Mucosa of descending colon (tissue), 3 donors: ENCODE results near the gene SLC25A19. TPM values are rescaled to one million over a fixed set of nuclear protein-coding genes. Genes with fewer than 3 reads are reported as not detected.

Experiments used
- ATAC-seq: fragments of 200-7000 bp; cut with Tn5 transposase; one replicate; pipeline ENCODE4 v1.9.1; 2020; ENCODE audit warnings: mild to moderate bottlenecking, moderate library complexity
- DNase-seq, 3 donors: peaks; one replicate each; pipeline ENCODE4 v3.0.0-alpha.2; 2020
- H3K36me3 ChIP-seq: fragments of 200-600 bp; one replicate; pipeline ENCODE4 v1.8.0; 2021; ENCODE audit warnings: low read depth, mild to moderate bottlenecking
- H3K4me1 ChIP-seq: fragments of 200-600 bp; one replicate; pipeline ENCODE4 v1.8.0; 2021; ENCODE audit warnings: low read depth, mild to moderate bottlenecking
- H3K4me3 ChIP-seq: fragments of 200-600 bp; one replicate; pipeline ENCODE4 v1.8.0; 2021; ENCODE audit warnings: mild to moderate bottlenecking
- H3K9me3 ChIP-seq: fragments of 200-600 bp; one replicate; pipeline ENCODE4 v1.8.0; 2021; ENCODE audit warnings: mild to moderate bottlenecking
- intact Hi-C, 2 donors: fragments of 100-400 bp; cut with DNase I in 1 of 2; cut with micrococcal nuclease in 1 of 2; formaldehyde crosslinking; loops; one replicate each; pipeline versions ENCODE4 v1.11.0 to v1.11.1; 2022; cut with DNase I, micrococcal nuclease
- total RNA-seq, 3 donors: library from RNA; stranded (reverse); fragmentation: NEBNext Ultra II Directional in 2 of 3; extraction: Animal tissue kit (Norgen Biotek cat#: 25700) in 2 of 3; gene quantifications; one replicate each; pipeline versions ENCODE4 v1.2.1 to v1.2.4, GENCODE V29; 2021 to 2023
- TF ChIP-seq, protein P1 (sequence below): fragments of 200-600 bp; IDR thresholded peaks from one replicate; pipeline ENCODE4 v1.8.0; 2022; ENCODE audit warnings: antibody characterized with exemption, mild to moderate bottlenecking
- donor health status: DM: no; HTN: no; CAD: no; lungs with moderate emphysema.
- donor health status: DM: no; HTN: no; CAD: no.
- donor health status: DM: no; HTN: yes; CAD: no.

Gene SLC25A19
- total RNA-seq, 3 donors from 2014 or later = 15.5 to 20.0 (median 15.6) TPM

GRCh38 chr17:75241502-75241901 lies 47.7 kb downstream of the SLC25A19 start:
- DNase-seq = no peak
- Histone ChIP-seq H3K9me3 (no peaks in the 10 kb centered on the region), H3K4me3 (no peak overlapping the region), H3K4me1 (no peaks in the 10 kb centered on the region), H3K36me3 (no peaks in the 10 kb centered on the region)
- intact Hi-C loops = no loop called here
- ATAC-seq = no peak
- TF ChIP-seq, protein P1, sequence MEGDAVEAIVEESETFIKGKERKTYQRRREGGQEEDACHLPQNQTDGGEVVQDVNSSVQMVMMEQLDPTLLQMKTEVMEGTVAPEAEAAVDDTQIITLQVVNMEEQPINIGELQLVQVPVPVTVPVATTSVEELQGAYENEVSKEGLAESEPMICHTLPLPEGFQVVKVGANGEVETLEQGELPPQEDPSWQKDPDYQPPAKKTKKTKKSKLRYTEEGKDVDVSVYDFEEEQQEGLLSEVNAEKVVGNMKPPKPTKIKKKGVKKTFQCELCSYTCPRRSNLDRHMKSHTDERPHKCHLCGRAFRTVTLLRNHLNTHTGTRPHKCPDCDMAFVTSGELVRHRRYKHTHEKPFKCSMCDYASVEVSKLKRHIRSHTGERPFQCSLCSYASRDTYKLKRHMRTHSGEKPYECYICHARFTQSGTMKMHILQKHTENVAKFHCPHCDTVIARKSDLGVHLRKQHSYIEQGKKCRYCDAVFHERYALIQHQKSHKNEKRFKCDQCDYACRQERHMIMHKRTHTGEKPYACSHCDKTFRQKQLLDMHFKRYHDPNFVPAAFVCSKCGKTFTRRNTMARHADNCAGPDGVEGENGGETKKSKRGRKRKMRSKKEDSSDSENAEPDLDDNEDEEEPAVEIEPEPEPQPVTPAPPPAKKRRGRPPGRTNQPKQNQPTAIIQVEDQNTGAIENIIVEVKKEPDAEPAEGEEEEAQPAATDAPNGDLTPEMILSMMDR = no peak

DNA sequence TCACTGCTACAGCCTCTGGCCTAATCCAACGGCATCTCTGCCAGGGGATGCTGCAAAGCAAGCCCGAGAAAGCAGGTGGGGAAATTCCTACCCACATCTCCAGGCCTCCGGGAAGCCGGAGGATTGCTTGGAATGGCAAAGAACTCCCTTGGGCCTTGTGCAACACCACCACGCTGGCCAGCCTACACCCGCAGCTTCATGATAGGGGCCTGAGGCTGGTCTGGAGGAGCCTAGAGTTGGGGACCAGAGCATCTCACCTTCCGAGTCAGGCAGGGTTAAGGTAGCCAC lies 48.1 kb downstream of the SLC25A19 start:
- H3K4me1 ChIP-seq = no peaks in the 10 kb centered on the region
- H3K4me3 ChIP-seq = no peak overlapping the region
- TF ChIP-seq, protein P1 = no peak
- H3K36me3 ChIP-seq = peaks cover 3% of the 10 kb centered on the region
- no peaks in the 10 kb centered on the region for H3K9me3 ChIP-seq
- ATAC-seq = no peak
- no peak for DNase-seq
- intact Hi-C loops = no loop called here

GRCh38 chr17:75240394-75241142 lies 48.7 kb downstream of the SLC25A19 start:
- TF ChIP-seq, protein P1 = peak; percentile 20
- Histone ChIP-seq H3K4me1 (no peaks in the 10 kb centered on the region), H3K4me3 (no peak overlapping the region), H3K9me3 (no peaks in the 10 kb centered on the region), H3K36me3 (peaks cover 7% of the 10 kb centered on the region)
- ATAC-seq (peak; percentile 41), DNase-seq (no peak)
- intact Hi-C loops = no loop called here

GRCh38 chr17:75239778-75240393 lies 49.3 kb downstream of the SLC25A19 start:
- ATAC-seq (no peak), DNase-seq (no peak)
- H3K4me3 ChIP-seq = no peak overlapping the region
- H3K36me3 ChIP-seq = peaks cover 7% of the 10 kb centered on the region
- TF ChIP-seq, protein P1 = no peak
- no peaks in the 10 kb centered on the region for H3K9me3 ChIP-seq
- intact Hi-C loops = no loop called here
- H3K4me1 ChIP-seq = no peaks in the 10 kb centered on the region

DNA sequence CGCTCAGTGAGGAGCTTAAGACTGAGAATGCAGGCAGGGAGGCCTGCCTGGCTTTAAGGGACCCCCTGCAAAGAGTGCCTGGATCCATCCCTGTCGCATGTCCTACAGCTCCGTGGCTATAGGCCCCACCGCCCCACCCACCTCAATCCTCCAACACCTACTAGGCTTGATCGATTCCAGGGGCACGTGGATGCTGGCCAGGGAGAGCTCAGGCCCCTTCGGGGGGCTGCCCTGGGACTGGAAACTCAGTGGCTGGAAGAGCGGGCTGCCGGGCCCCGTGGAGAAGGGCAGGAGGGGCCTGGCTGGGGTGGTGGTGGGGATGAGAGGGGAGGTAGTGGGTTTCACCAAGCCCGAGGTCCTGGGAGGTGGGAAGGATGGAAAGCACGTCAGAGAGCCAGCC lies 50.0 kb downstream of the SLC25A19 start:
- no peaks in the 10 kb centered on the region for H3K4me1 ChIP-seq
- intact Hi-C loops = no loop called here
- no peaks in the 10 kb centered on the region for H3K9me3 ChIP-seq
- no peak overlapping the region for H3K4me3 ChIP-seq
- DNase-seq = no peak
- no peak for ATAC-seq
- TF ChIP-seq, protein P1 = no peak
- H3K36me3 ChIP-seq = peaks cover 7% of the 10 kb centered on the region
